ENCODE results near the gene ZNF385B.

ZNF385B gene

DNA sequence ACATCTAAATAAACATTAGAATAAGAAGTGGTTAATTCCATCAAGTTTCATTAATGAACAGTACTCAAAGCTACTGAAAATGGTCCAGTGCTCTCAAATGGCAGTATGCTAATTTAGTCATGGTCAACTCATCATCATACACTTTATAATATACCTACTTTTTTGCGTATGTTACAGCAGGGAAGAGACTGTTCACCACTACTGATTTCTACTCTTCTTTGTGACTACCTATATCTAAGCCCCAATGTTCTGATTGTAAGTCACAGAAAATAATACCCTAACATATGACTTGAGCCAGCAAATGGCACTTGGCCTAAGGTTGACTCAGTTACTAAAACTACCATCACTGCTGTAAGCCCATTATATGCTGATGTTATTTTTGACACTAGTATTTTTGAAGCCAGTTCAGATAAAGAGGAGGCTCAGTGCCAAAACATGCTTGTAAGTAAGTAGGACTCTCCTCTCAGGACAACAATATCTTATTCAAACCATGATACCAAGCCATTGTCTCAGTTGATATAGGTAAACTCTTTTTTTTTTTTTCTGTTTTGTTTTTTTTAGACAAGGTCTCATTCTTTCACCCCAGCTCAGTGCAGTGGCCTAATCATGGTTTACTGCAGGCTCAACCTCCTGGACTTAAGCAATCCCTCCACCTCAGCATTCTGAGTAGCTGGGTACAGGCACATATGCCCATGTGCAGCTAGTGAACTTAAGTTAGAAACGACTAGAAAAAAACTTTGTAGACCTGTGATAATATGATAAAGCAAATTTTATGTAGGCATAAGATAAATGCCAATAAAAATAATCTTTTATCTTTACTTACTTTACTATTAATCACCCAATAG lies 266.9 kb downstream of the ZNF385B start:
- in situ Hi-C loops (cut with MboI; ENCODE audit: low sequenced_read_pairs), result no loop called here

DNA sequence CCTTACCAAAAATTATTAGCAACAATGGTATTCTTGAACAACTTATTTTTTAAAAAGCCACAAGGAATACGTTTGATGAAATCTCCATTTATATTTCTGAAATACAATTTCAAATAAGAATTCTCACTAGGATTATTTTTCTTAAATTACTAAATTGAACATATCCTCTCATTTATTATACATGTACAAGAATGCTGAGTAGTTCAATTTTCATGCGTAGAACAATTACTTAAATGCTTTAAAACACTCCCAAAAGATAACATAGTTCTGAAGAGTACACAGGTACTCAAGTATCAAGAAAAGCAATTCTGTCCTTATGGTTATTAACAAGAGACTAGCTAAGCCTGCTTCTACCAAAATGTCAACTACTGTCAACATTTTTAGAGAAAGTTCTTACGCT lies 268.1 kb downstream of the ZNF385B start:
- in situ Hi-C loops (cut with MboI; ENCODE audit: low sequenced_read_pairs), result no loop called here

DNA sequence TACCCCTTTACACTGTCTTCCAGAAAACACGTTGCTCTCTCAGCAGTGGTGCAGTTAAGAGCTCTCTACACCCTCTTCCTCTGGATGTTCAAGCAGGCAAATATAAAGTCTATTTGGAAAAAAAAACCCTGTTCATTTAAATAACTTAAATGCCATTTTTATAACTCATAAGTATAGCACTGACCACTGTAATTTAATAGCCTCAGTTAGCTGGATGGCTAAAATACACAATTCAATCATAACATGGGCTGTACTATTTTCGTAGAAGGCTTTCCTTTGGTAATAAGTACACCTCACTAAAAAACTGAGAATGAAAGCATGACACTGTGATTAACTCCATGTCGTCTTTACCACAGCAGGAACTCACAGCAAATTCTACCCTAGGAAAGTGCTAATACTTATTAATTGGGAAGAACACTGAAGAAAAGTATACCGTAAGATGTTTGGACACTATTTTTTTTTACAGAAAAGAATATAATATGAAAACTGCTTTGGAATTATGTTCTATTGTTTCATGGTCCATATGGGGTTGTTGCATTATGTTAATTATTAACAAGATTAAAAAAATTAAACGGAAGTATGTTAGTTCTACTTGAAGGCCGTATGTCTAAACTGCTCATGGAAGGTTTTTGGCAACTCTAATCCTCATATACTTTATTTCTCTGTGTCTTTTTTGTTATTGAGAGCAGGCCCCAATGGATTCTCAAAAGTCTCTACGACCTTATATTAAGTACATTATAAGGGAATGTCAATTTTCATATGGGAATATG lies 269.1 kb downstream of the ZNF385B start:
- in situ Hi-C loops (cut with MboI; ENCODE audit: low sequenced_read_pairs), result no loop called here

DNA sequence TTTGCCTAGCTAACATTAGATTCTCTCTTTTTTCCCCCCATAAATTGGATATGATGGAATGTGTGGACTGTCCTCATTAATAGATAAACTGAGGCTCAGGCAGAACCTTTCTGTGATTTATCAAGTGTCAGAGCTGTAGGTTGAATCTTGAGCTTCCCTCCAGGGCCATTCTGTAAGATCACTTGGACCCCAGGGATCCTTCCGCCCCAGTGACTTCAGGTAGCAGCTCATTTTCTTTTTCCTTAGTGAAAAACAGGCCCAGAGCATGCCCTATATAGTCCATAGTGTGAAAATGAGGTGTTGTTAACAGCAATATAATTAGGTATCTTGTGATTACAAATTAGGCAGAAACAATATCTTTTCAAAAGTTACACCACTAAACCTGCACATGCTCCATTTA lies 269.7 kb downstream of the ZNF385B start:
- in situ Hi-C loops (cut with MboI; ENCODE audit: low sequenced_read_pairs), result no loop called here

DNA sequence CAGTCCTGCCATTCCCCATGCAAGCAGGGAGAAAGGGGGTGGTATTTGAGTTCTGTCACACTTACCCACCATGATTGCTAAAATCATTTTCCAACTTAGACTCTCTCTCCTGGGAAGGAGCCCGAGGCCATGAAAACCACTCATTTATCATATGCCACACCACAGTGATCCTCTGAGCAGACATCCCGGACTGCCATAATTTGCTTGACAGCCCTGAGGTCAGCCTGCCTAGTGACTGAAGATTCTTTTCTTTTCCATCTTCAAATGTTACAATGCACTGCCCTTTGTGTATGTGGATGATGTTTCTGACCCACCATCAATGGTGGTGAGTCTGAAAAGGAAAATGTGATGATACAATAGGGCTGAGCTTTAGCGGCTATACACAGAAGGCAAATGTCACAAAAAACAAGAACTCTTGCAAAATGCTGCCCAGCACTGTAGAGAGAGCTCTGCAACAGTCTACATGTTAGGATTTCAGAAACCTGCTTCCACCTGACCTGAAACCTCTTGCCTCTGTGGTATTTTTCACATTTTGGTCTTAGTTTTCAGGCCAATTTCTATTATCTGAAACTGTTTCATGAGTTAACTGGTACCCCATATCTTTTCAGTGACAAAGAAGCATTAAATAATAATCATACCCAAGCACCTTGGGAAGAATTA lies 272.8 kb downstream of the ZNF385B start:
- in situ Hi-C loops (cut with MboI; ENCODE audit: low sequenced_read_pairs), result no loop called here

GRCh38 chr2:179584760-179585159 lies 276.7 kb downstream of the ZNF385B start:
- in situ Hi-C loops (cut with MboI; ENCODE audit: low sequenced_read_pairs), result no loop called here

- in situ Hi-C loops (cut with MboI; ENCODE audit: low sequenced_read_pairs), result no loop called here
These were observed 279.8 kb downstream of the ZNF385B start for GRCh38 chr2:179581605-179582004.

- in situ Hi-C loops (cut with MboI; ENCODE audit: low sequenced_read_pairs), result no loop called here
These were observed 280.9 kb downstream of the ZNF385B start for GRCh38 chr2:179580378-179581146.

GRCh38 chr2:179579800-179580199 lies 281.6 kb downstream of the ZNF385B start:
- in situ Hi-C loops (cut with MboI; ENCODE audit: low sequenced_read_pairs), result no loop called here

GRCh38 chr2:179578171-179578916 lies 283.1 kb downstream of the ZNF385B start:
- in situ Hi-C loops (cut with MboI; ENCODE audit: low sequenced_read_pairs), result no loop called here

DNA sequence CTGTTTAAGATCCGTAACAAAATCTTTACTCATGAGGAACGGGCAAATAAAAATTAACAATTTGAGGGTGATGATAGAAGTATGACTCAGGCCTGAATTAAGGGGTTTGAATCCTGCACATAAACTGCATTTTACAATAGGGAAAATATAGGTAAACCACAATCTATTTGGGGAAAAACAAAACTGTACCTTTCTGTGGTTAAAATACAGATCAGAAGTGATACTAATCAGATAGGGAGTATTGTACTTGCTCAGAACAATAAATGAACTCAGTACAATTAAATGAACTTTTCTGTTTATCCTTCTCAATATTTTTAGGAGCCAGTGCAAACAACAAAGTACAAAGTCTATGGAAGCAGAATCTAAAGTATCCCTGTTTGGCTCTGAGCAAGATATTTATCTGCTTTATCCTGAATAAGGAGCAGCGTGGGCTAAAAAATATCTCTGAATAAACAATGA lies 287.3 kb downstream of the ZNF385B start:
- in situ Hi-C loops (cut with MboI; ENCODE audit: low sequenced_read_pairs), result no loop called here

GRCh38 chr2:179572544-179572943 lies 288.9 kb downstream of the ZNF385B start:
- in situ Hi-C loops (cut with MboI; ENCODE audit: low sequenced_read_pairs), result no loop called here

- in situ Hi-C loops (cut with MboI; ENCODE audit: low sequenced_read_pairs), result no loop called here
These were observed 289.7 kb downstream of the ZNF385B start for GRCh38 chr2:179571721-179572120.

- in situ Hi-C loops (cut with MboI; ENCODE audit: low sequenced_read_pairs), result no loop called here
These were observed 290.2 kb downstream of the ZNF385B start for GRCh38 chr2:179571252-179571651.

DNA sequence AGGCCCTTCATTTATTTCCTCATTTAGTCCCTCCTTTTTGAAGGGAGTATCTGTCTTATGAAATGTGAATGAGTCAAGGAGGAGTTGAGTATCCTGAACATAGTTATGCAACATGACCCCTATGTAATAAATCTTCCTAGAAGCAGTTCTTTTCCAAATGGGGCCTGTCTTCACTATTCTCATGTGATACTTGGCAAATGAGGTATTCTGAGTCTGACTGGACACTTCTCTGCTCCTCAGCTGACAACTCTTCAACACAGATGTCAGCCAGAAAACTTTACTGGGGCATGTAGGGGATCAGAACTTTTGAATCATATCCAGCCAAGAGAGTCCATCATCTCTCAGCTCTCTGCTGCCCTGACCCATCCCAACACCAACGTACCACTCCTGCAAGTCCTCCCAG lies 291.6 kb downstream of the ZNF385B start:
- in situ Hi-C loops (cut with MboI; ENCODE audit: low sequenced_read_pairs), result no loop called here

DNA sequence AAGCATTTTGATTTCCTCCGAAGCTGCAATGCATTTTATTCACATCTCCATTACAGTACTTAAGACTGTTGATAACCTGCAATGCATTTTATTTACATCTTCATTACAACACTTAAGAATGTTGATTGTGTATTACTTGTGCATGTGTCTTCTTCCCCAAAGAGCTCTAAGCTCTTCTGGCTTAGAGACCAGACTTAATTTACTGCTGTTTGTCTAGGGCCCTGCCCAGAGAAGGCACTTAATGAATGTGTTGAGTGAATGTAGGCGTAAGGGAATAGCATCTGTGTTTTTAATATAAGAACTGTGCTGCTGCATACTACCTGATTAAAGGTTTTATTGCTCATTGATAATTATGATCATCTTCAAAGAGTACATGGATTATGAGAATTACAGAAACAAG lies 295.6 kb downstream of the ZNF385B start:
- in situ Hi-C loops (cut with MboI; ENCODE audit: low sequenced_read_pairs), result no loop called here

DNA sequence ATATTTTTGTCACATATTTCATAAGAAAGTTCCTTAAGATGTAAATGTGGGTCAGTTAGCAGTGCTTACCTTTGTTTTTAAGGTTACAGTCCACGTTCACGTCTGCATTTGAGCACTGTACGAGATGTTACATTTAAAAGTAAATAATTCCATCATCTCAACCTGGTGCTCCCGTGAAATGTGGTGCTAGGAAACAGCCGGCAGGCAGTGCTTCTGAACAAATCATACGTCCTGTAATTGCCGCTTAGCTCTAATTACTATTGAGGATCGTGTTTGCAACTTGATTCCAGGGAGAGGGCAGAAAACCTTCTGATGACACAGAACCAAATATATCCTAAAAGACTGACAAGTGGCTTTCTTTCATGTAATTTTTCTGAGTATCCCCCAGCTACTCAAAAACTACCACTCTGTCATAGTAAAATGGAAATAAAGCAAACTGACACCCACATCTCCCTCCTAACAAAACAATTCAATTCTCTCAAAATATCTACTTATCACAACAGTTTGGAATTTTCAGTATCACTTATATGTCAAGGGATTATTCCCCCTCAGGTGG lies 299.0 kb downstream of the ZNF385B start:
- in situ Hi-C loops (cut with MboI; ENCODE audit: low sequenced_read_pairs), result no loop called here

GRCh38 chr2:179561702-179562101 lies 299.7 kb downstream of the ZNF385B start:
- in situ Hi-C loops (cut with MboI; ENCODE audit: low sequenced_read_pairs), result no loop called here

DNA sequence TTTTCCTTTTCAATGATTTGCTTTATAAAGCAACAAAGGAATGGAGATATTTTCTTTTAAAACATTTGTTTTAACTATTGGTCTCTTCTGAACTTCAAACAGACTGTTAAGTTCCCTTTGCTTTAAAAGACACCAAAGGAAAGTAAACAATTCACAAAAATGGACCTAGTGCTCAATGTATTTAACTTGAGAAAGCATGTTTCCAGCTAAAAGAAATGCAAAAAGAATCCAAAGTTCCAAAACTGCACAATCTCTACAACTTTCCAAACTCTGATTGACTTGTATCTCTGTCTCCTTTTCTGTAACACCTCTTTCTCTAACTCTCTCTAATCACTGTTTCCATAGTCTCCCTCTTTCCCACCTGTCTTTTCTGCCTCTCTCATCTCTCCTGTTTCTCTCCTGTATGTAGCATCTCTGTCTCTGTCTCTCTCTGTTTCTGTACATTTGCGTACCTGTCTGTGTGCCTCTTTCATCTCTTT lies 301.1 kb downstream of the ZNF385B start:
- in situ Hi-C loops (cut with MboI; ENCODE audit: low sequenced_read_pairs), result no loop called here
